ENCODE results near the gene HOXC10. TPM values are rescaled to one million over a fixed set of nuclear protein-coding genes. Genes with fewer than 3 reads are reported as not detected.
A peak's percentile ranks its signal among the peaks of the same experiment; 100 is the strongest.

The HOXC10 gene
- total and polyA plus RNA-seq, 2 experiments from 2014 or later, result not detected

- Histone ChIP-seq H3K27me3 (ENCODE audit: insufficient read depth) (peaks cover 100% of the 10 kb centered on the region), H3F3A (replicated peaks; ENCODE audit: low read depth) (peaks cover 35% of the 10 kb centered on the region; the same call in 1 of the 2 replicates), H3K36me3 (ENCODE audit: insufficient read depth) (no peaks in the 10 kb centered on the region), H3K79me2 (replicated peaks; ENCODE audit: insufficient read depth) (no peaks in the 10 kb centered on the region), H3K4me3 (peak within 1 kb of the TSS; percentile 35; the same call in 1 of the 2 replicates), H3K27ac (ENCODE audit: low read depth) (no peak within 1 kb of the TSS), H3K4me1 (ENCODE audit: insufficient read depth) (peaks cover 48% of the 10 kb centered on the region), H2AFZ (no peak within 1 kb of the TSS), H4K20me1 (replicated peaks; ENCODE audit: insufficient read depth) (peaks cover 45% of the 10 kb centered on the region; the same call in 1 of the 2 replicates), H3K9me2 (ENCODE audit: insufficient read depth) (no peaks in the 10 kb centered on the region), H3K4me2 (peak within 1 kb of the TSS; percentile 70)
- peaks cover 99% of the 10 kb centered on the region for H3K27me3 Mint-ChIP-seq (ENCODE audit: insufficient read depth, low read depth, poor library complexity)
- H3K4me3 Mint-ChIP-seq, result peak within 1 kb of the TSS; percentile 14; the same call in 1 of the 3 replicates
- peaks cover 25% of the 10 kb centered on the region for H3K4me1 Mint-ChIP-seq
- H3K36me3 Mint-ChIP-seq (ENCODE audit: low read depth), result no peaks in the 10 kb centered on the region
- no peak for TF ChIP-seq STAT1 (IDR thresholded peaks at IDR 0.05; ENCODE audit: unreplicated experiment)
- TF ChIP-seq ETS1 (IDR thresholded peaks at IDR 0.05), result no peak
- TF ChIP-seq, protein P1, sequence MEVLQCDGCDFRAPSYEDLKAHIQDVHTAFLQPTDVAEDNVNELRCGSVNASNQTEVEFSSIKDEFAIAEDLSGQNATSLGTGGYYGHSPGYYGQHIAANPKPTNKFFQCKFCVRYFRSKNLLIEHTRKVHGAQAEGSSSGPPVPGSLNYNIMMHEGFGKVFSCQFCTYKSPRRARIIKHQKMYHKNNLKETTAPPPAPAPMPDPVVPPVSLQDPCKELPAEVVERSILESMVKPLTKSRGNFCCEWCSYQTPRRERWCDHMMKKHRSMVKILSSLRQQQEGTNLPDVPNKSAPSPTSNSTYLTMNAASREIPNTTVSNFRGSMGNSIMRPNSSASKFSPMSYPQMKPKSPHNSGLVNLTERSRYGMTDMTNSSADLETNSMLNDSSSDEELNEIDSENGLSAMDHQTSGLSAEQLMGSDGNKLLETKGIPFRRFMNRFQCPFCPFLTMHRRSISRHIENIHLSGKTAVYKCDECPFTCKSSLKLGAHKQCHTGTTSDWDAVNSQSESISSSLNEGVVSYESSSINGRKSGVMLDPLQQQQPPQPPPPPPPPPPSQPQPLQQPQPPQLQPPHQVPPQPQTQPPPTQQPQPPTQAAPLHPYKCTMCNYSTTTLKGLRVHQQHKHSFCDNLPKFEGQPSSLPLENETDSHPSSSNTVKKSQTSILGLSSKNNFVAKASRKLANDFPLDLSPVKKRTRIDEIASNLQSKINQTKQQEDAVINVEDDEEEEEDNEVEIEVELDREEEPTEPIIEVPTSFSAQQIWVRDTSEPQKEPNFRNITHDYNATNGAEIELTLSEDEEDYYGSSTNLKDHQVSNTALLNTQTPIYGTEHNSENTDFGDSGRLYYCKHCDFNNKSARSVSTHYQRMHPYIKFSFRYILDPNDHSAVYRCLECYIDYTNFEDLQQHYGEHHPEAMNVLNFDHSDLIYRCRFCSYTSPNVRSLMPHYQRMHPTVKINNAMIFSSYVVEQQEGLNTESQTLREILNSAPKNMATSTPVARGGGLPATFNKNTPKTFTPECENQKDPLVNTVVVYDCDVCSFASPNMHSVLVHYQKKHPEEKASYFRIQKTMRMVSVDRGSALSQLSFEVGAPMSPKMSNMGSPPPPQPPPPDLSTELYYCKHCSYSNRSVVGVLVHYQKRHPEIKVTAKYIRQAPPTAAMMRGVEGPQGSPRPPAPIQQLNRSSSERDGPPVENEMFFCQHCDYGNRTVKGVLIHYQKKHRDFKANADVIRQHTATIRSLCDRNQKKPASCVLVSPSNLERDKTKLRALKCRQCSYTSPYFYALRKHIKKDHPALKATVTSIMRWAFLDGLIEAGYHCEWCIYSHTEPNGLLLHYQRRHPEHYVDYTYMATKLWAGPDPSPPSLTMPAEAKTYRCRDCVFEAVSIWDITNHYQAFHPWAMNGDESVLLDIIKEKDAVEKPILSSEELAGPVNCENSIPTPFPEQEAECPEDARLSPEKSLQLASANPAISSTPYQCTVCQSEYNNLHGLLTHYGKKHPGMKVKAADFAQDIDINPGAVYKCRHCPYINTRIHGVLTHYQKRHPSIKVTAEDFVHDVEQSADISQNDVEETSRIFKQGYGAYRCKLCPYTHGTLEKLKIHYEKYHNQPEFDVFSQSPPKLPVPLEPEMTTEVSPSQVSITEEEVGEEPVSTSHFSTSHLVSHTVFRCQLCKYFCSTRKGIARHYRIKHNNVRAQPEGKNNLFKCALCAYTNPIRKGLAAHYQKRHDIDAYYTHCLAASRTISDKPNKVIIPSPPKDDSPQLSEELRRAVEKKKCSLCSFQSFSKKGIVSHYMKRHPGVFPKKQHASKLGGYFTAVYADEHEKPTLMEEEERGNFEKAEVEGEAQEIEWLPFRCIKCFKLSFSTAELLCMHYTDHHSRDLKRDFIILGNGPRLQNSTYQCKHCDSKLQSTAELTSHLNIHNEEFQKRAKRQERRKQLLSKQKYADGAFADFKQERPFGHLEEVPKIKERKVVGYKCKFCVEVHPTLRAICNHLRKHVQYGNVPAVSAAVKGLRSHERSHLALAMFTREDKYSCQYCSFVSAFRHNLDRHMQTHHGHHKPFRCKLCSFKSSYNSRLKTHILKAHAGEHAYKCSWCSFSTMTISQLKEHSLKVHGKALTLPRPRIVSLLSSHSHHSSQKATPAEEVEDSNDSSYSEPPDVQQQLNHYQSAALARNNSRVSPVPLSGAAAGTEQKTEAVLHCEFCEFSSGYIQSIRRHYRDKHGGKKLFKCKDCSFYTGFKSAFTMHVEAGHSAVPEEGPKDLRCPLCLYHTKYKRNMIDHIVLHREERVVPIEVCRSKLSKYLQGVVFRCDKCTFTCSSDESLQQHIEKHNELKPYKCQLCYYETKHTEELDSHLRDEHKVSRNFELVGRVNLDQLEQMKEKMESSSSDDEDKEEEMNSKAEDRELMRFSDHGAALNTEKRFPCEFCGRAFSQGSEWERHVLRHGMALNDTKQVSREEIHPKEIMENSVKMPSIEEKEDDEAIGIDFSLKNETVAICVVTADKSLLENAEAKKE (CRISPR knock-in tag; IDR thresholded peaks at IDR 0.05), result no peak
- TF ChIP-seq CTCF (conservative IDR thresholded peaks at IDR 0.05; ENCODE audit: low read depth in 2 of 2), result no peak
- TF ChIP-seq ZNF331 (CRISPR knock-in tag; IDR thresholded peaks at IDR 0.05; ENCODE audit: low read depth), result no peak
- peak; percentile 98 for TF ChIP-seq EZH2 (IDR thresholded peaks at IDR 0.05; ENCODE audit: low read depth, unreplicated experiment)
- no peak for TF ChIP-seq JUNB (IDR thresholded peaks at IDR 0.05; ENCODE audit: unreplicated experiment)
- TF ChIP-seq REST (IDR thresholded peaks at IDR 0.05; ENCODE audit: unreplicated experiment), result no peak
- peak; percentile 92 for TF ChIP-seq EZH2phosphoT487 (IDR thresholded peaks at IDR 0.05; ENCODE audit: unreplicated experiment)
- ATAC-seq, result no peak
- DNase-seq (ENCODE audit: low spot score), result peak; percentile 57
- H3K27ac Mint-ChIP-seq, result no peak within 1 kb of the TSS
- H3K9me3 Mint-ChIP-seq, result peaks cover 4% of the 10 kb centered on the region
These were observed 43.6 kb downstream of the HOXC10 start, which contains the start of gene HOXC6 for GRCh38 chr12:54028314-54029201. TSS of gene HOXC6 (plus strand) at chr12:54028440. CDS start at chr12:54028522, 82 bp downstream.

All from GM23338 (cell line).